GM19455 (cell line): ENCODE results near the gene WNT7B.

Source experiments
- ATAC-seq: cut with Tn5 transposase; IDR thresholded peaks from one replicate; pipeline ENCODE4 v1.9.1; 2021; ENCODE audit not compliant: unreplicated experiment

WNT7B gene

GRCh38 chr22:45960477-45961386, 16.2 kb downstream of the WNT7B start:
- ATAC-seq: no peak

- ATAC-seq: no peak
These were observed 17.1 kb downstream of the WNT7B start for GRCh38 chr22:45959719-45960476.

GRCh38 chr22:45958971-45959370, 18.0 kb downstream of the WNT7B start:
- ATAC-seq: no peak

GRCh38 chr22:45957826-45958225, 19.1 kb downstream of the WNT7B start:
- ATAC-seq: no peak

GRCh38 chr22:45953178-45953577, 23.8 kb downstream of the WNT7B start:
- no peak for ATAC-seq

- ATAC-seq: no peak
These were observed 24.4 kb downstream of the WNT7B start for GRCh38 chr22:45952553-45952952.

GRCh38 chr22:45952151-45952550, 24.8 kb downstream of the WNT7B start:
- no peak for ATAC-seq

GRCh38 chr22:45949891-45950290, 27.1 kb downstream of the WNT7B start:
- ATAC-seq: no peak

- no peak for ATAC-seq
These were observed 27.6 kb downstream of the WNT7B start for GRCh38 chr22:45949258-45949870.

- ATAC-seq: no peak
These were observed 28.8 kb downstream of the WNT7B start for GRCh38 chr22:45948081-45948648.

- no peak for ATAC-seq
These were observed 30.0 kb downstream of the WNT7B start for GRCh38 chr22:45946805-45947600.

GRCh38 chr22:45945621-45946106, 31.3 kb downstream of the WNT7B start:
- no peak for ATAC-seq

GRCh38 chr22:45942787-45943493, 34.0 kb downstream of the WNT7B start:
- ATAC-seq: no peak

GRCh38 chr22:45942344-45942743, 34.6 kb downstream of the WNT7B start:
- ATAC-seq: no peak

GRCh38 chr22:45938913-45939312, 38.0 kb downstream of the WNT7B start:
- no peak for ATAC-seq

- no peak for ATAC-seq
These were observed 39.0 kb downstream of the WNT7B start for GRCh38 chr22:45937960-45938359.

GRCh38 chr22:45935573-45935972, 41.4 kb downstream of the WNT7B start:
- no peak for ATAC-seq

- no peak for ATAC-seq
These were observed 42.2 kb downstream of the WNT7B start for GRCh38 chr22:45934659-45935341.

- no peak for ATAC-seq
These were observed 42.8 kb downstream of the WNT7B start for GRCh38 chr22:45934168-45934564.
